C4-2B (cell line): ENCODE measurements around the gene SLC6A12.

Experiments
- H3K27ac ChIP-seq: fragments of 450-650 bp; 2 replicates; pipeline ENCODE4 v1.5.1; 2017
- ZFX ChIP-seq: fragments of 450-650 bp; IDR thresholded peaks from 2 replicates; pipeline ENCODE4 v1.6.1; 2017
- TF ChIP-seq, protein P1 (sequence below): fragments of 450-650 bp; conservative IDR thresholded peaks from 2 replicates; pipeline ENCODE4 v1.5.1; 2017; ENCODE audit warnings: mild to moderate bottlenecking

SLC6A12 gene

DNA sequence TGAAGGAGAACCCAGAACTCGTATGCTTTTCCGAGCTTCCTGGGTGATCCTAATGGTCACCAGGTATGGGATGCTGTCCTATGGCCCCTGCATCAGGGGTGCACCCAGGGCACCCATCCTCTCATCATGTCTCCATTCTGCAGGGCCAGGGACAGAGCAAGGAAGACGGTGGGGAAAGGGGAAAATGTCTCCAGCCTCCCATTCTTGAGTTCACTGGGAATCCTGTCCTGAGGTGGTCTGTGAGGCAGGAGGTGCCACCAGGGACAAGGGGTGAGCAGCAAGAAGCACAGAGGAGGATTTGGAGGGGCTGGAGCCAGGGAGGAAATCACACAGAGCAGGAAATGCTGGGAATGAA is 14.9 kb upstream of the SLC6A12 start:
- no peak overlapping the region for H3K27ac ChIP-seq
- TF ChIP-seq, protein P1, sequence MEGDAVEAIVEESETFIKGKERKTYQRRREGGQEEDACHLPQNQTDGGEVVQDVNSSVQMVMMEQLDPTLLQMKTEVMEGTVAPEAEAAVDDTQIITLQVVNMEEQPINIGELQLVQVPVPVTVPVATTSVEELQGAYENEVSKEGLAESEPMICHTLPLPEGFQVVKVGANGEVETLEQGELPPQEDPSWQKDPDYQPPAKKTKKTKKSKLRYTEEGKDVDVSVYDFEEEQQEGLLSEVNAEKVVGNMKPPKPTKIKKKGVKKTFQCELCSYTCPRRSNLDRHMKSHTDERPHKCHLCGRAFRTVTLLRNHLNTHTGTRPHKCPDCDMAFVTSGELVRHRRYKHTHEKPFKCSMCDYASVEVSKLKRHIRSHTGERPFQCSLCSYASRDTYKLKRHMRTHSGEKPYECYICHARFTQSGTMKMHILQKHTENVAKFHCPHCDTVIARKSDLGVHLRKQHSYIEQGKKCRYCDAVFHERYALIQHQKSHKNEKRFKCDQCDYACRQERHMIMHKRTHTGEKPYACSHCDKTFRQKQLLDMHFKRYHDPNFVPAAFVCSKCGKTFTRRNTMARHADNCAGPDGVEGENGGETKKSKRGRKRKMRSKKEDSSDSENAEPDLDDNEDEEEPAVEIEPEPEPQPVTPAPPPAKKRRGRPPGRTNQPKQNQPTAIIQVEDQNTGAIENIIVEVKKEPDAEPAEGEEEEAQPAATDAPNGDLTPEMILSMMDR, result no peak
- no peak for TF ChIP-seq ZFX

DNA sequence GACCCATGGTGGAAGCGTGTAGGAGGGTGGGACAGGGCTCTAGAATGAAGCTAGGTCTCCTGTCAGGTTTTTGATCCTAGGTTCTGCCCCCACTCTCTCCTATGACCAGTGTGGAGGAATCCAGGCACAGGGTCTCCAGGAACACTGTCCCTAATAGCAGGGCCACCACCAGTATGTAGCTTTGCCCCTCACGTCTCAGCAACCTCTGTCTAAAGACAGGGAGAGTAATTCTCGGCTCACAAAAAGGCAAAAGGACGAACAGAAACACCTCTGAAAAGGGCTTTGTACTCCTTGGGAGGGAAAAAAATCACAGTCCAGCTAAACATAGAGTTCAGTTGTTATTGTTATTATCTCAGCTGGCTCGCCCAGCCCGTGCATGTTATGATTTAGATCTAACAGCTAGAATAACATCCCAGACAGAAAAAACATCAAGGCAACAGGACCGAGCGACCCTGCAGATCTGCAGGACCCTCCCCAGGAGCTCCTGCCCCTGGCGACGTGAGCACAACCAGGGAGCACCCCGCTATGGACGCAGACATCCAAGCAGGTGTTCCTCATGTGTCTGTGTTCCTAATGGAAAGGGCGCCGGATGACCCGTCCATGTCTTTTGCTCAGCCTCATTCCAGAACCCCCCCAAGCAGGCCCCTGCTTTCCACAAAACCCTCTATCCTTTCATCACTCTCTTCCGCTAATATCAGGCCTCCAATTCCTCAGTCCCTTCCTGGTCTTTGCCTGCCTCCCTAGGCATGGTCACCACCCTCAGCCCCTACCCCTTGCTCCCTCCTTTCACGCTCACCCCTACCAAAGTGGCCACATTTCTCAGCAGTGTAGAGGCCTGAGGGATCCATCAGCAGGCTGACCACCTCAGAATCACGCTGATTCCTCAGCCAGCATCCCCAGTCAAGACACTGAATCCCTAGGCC is 14.2 kb upstream of the SLC6A12 start:
- TF ChIP-seq ZFX, result no peak
- TF ChIP-seq, protein P1, result no peak
- H3K27ac ChIP-seq, result no peak overlapping the region

DNA sequence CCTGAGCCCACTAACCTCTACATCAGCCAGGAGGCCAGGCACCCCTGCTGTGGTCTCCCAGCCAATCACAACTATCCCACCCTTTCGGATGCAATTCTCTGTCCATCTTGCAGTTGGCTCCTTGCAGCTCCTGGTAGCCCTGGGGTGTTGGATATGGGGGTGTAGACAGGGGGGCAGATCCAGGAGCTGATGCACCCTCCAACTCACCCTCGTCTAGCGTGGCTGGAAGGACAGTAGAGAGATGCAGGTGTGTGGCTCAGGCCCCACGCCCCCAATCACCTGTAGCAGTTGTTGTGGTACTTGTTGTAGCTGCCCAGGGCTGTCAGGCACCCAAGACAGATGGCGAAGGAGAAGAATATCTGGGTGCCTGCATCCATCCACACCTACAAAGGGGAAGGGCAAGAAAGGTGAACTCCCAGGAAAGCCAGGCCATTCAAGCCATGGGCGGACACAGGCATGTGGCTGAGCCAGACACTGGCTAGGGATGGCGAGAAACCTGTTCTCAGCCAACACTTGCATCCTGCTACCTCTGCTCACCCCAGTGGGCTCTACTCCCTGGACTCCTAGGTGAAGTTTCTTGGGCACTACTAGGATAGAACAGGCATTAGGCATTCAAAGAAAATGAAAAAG is 13.4 kb upstream of the SLC6A12 start:
- no peak for TF ChIP-seq ZFX
- TF ChIP-seq, protein P1, result no peak
- no peak overlapping the region for H3K27ac ChIP-seq

DNA sequence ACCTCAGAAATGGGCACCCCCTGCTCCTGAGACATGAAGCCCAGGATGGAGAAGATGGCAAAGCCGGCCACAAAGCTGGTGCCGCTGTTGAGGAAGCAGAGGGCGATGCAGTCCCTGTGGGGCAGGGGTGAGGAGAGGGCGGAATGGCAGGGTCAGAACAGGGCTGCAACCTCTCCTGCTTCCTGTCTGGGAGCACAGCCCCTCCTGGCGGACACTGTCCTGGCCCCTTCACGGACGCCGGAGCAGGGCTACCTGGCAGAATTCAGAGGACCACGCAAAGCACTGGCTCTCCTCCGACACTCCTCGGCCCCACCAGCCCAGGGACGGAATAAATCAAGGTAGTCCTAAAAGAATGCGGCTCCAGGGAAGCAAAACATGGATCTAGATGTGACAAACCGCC is 12.4 kb upstream of the SLC6A12 start:
- TF ChIP-seq ZFX, result no peak
- H3K27ac ChIP-seq, result no peak overlapping the region

DNA sequence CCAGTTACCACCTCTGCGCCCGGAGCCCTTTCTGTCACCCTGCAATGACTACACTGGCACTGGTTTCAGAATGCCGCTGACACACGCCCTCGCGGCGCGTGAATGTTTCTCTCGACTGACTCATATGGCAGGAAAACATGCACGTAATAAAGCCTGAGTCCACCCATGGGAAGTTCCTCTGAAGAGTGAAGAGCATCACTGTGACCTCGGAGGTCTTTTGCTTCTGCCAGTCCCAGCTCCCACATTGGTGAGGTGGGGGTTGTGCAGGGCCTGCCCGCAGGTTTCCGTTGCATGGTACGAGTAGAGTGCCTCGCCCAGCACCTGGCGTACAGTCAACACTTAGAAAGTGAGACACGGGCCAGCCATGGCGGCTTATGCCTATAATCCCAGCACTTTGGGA is 11.1 kb upstream of the SLC6A12 start:
- no peak overlapping the region for H3K27ac ChIP-seq
- TF ChIP-seq, protein P1, result no peak
- TF ChIP-seq ZFX, result no peak

DNA sequence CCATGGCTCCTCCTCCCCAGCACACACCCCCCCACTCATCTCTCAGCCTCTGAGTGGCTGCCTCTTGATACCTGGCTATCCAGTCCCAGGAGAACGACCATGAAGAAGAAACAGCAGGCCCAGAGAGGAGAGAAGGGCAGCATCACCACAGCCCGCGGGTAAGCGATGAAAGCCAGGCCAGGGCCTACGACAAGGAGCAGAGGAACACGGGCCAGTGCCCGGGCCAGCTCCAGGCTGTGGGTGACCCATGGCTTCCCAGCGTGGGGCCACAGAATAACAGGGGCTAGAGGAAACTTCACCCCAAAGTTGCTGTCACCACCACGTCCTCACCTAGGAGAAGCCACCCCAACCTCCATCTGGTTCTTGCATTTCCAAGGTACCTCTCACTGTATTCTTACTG is 10.4 kb upstream of the SLC6A12 start:
- TF ChIP-seq, protein P1, result no peak
- TF ChIP-seq ZFX, result no peak
- H3K27ac ChIP-seq, result no peak overlapping the region

DNA sequence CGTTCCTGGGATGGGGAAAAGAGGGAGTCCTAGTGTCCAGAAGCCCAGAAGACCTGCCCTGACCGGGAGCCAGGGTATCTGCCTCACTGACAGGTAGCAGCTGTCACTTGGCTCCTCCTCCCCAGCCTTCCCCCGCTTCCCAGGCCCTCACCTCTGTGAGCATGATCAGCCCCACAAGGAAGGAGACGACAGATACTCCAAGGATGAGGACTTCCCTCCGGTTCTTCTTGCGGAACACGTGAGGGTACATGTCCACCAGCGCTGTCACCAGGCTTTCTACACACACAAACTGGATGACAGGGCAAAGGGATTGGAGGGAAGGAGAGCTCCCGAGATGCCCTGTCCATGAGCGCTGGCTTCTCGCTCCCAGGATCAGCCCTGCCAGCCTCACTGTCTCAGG is 9.9 kb upstream of the SLC6A12 start:
- no peak for TF ChIP-seq ZFX
- TF ChIP-seq, protein P1, result no peak
- H3K27ac ChIP-seq, result no peak overlapping the region
